HG03135 (cell line): ENCODE measurements around the gene OAF.
"Not testable (repeated sequence)": the region's sequence is repeated elsewhere in the genome, so short reads cannot be mapped to it uniquely, and the experiment has no call there.

Source experiments
- ATAC-seq: cut with Tn5 transposase; IDR thresholded peaks from one replicate; pipeline ENCODE4 v1.9.1; 2021; ENCODE audit warnings: mild to moderate bottlenecking, moderate library complexity; ENCODE audit not compliant: unreplicated experiment

The OAF gene

GRCh38 chr11:120210626-120211521 lies at the start of gene OAF:
TSS of gene OAF (plus strand) at chr11:120211032. CDS start at chr11:120211280, 248 bp downstream.
- peak; percentile 85 for ATAC-seq

DNA sequence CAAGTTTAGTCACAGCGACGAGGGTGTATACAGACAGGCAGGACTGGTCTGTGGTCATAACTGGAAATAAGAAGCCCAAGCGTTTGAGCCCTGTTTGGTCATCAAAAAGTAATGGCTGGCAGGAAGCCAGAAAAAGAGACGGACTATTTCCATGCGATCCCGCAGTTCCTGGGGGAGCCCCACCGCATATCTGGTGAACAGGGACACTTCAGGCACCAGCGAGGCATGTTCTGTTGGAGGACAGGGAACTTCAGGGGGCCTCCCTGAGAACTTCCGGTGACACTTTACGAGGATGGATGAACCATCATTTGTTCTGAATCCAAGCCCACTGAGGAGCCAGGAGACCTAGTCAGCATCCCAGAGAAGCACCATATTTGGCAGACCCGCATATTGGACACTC lies 43.2 kb upstream of the OAF start:
- no peak for ATAC-seq

- no peak for ATAC-seq
These were observed 42.5 kb upstream of the OAF start for GRCh38 chr11:120168108-120168959.

- ATAC-seq = no peak
These were observed 41.7 kb upstream of the OAF start for GRCh38 chr11:120168960-120169681.

DNA sequence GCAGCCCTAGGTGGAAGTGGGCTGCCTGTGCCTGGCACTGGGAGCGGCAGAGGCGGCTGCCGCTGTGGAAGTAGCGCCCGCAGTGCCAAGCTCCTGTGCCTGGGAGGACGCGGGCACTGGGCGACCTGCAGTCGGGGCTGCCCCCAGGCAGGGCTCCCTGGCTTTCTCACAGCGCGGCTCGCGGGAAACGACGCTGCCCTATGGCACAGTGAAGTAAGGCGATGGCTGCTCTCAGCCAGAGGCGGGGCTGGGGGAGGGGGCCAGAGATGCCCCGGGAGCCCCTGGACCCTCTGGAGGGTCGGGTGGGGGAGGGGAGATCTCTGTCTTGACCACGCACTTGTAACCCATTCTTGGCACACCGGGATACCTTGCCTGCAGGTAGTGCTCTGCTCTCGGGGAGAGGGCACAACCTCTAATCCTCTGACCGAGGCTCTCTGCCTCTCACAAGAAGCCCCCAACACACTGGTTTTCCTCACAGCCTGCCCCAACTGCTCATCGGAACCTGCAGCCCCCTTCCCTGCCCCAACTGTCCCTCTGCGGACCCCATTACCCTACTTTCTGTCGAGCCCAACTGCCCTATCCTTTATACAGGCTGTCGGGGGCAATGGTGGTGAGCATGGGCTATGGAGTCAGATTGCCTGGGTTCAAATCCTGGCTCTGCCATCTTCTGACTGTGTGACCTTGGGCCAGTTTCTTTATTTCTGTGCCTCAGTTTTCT lies 40.7 kb upstream of the OAF start:
- ATAC-seq = no peak

DNA sequence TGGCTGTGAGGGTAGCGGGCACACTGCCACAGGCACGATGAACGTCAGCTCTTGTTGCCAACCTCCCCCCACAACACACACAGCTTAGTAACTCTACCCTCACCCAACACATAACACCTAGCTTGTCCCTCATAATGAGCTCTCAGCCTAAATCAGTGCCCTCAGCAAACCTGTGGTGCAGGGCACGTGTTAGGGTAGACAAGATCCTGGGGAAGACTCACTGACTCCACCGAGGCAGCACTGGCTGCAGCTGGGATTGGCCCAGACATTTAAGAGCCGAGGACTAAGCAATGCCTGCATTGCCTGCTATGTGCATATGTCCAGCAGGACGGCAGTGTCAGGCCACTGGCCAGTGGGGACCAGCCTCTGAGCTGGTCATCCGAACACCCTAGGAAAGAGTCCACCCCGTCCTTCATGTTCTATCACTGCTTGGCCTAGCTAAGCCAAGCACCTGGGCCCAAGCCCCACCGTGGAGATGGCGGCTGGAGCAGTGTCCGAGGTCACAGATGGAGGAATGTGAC lies 40.0 kb upstream of the OAF start:
- no peak for ATAC-seq

DNA sequence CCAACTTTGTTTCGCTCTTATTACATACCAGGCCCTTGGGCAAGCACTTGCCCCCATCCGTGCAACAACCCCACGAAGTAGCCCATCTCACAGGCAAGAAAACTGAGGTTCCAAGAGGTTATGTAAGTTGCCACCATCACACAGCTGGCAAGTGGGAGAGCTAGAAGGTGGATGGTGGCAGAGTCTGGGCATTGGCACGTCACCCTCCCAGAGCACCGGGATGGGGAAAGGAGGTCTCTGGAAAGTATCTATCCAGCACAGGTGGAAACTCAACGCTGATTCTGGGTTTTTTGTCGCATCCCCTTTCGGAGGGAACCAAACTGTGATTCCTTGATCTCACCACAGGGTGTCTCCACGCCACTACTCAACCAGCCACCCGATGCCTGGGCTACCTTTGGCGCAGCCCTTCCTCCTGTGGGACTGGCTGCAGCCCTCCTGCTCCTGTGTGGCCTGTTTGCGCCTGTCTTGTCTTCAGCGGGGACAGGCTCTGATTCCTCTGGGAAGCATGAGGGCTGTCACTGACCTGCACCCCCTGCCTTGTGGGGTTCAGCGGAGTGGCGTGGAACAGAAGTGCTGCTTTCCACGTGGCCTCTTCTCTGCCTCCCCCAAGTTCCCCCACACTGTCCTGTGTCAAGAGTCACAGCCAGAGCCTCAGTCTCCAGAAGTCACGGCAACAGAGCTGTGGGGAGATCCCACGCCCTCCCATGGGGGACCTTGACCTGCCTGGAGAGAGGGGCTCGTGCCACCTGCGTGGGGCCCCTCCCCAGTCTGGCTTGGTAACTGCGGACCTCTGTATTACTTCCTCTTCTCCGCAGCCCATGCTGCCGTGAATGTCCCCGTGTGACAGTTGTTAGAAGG lies 38.5 kb upstream of the OAF start:
- no peak for ATAC-seq

- ATAC-seq = no peak
These were observed 37.7 kb upstream of the OAF start for GRCh38 chr11:120173019-120173705.

- ATAC-seq = no peak
These were observed 37.0 kb upstream of the OAF start for GRCh38 chr11:120173807-120174206.

DNA sequence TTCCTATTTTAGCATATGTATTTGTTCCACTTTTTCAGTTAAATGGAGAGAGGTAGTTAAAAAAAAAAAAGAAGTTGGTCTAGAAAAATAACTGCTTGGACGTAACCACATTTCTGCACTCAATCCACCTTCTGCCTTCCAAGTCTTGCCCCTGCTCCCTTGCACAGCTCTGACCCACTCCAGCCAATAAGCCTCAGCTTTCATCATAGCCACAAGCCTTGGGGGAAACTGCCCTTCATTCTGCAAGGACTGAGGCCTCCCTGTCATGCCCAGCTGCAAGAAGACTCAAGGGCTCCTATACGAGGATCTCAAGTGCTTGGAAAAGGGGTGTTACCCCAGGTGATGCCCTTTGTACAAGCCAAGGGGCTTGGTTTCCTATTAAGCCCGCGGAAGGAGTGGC lies 36.0 kb upstream of the OAF start:
- no peak for ATAC-seq

DNA sequence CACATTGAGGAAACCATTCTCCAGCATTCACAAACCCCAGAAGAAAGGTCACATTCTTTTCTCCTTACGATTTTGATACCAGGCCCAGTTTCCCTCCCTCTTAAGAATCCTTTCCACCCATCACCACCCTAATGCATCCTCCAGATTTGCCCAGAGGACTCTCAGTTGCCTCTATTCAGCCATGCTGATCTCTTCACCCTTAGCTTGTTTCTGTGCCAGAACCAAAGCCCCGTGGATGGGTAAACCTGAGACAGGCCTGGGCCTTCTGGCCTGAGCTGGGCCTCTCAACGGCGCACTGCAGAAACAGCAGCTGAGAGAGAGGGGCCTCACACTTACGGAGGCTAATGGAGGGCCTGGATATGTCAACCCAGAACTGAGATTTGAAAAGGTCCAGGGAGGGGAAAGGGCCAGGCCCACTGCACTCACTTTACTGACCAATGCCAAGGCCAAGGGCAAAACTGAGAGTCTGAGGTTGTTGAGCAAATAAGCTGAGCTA lies 32.2 kb upstream of the OAF start:
- ATAC-seq = no peak

- no peak for ATAC-seq
These were observed 31.7 kb upstream of the OAF start for GRCh38 chr11:120179057-120179672.

- ATAC-seq = not testable (repeated sequence)
These were observed 30.8 kb upstream of the OAF start for GRCh38 chr11:120180063-120180462.

DNA sequence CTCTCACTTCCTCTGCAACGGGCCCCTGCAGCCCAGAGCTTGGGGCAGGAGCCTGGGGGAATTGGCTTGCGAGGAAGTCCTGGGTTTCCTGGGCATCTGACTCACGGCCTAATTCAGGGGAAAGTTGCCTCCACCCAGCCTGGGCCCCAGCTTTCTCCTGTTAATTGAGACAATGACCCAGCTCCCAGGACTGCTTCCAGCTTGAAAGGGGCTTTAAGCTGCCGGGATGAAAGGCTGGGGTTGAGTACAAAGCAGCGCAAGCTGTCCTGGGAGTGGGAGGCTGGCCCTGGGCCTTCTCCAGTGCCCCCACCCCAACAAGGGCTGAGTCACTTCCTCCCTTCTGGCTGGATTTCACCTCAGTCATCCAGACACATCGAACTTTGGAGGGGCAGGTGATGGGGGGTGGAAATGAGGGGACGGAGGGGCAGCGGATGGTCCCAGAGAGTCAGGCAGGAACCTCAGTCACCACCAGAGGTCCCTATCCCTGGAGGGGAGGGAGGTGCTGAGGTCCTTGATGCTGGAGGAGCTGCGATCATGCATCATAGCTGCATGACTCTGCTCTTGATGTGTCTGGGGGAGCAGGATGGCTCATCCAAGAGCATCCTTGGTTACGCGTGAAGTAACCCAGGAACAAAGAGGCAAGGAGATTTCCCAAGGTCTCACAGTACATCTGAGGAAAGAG lies 30.1 kb upstream of the OAF start:
- ATAC-seq = no peak

GRCh38 chr11:120181376-120181975 lies 29.4 kb upstream of the OAF start:
- no peak for ATAC-seq

DNA sequence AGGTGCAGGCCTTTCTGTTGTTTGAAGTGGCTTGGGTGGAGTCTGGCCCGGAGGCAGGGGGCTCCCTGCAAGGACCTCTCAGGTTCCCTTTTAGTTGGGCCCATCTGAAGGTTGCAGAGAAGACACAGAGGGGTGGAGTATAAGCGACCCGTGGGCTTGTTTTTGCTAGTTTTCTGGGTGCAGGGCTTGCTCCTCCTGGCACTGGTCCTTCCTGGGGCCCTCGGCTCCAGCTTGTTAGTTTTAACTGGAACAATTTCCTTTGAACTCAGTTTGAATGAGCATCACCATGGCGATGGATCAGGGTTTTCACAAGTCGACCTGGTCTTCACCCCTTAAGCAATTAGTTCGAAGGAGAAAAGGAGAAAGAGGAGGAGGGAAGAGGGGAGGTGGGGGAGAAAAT lies 28.5 kb upstream of the OAF start:
- ATAC-seq = no peak

DNA sequence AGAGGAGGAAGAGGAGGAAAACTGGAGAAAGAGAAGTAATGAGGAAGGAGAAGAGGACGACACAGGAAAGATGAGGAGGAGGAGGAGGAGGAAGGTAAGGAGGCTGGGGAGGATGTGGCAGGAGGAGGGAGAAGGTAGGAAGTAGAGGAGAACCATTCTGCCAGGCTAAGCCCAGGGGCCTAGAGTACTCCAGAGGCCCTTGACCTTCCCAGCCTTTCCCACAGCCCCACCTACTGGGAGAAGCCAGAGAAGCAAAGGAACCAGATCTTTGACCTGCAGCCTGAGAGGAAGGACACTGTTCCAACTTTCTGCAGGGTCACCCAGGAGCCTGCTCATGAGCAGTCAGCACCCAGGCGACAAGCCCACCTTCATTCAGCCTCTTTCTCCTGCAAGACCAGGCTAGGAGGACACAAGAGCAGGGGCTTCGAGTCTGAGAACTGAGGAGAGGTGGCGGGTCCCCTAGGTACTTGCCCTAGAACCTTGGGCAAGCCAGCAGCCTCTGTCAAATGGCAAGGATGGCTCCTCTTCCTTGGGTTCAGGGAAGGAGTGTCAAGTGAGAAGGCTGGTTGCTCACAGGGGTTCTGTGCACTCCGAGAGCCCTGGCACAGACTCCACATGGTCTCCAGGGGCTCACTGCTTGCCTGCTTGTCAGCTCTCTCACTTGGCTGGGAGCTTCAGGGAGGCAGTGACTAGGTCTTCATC lies 27.9 kb upstream of the OAF start:
- ATAC-seq = no peak
